Stimulated activated naive B cell treated with anti-CD40 and anti-IgM and Interleukin-4, amounts not matched to agents 10 μg/mL and 1 μg/mL and 100 μg/mL, for 72 hours (primary cell): ENCODE measurements around the gene NFATC2.
"Not testable (repeated sequence)": the region's sequence is repeated elsewhere in the genome, so short reads cannot be mapped to it uniquely, and the experiment has no call there.

ENCODE experiments used
- ATAC-seq, 2 donors: fragments of 150-1000 bp; cut with Tn5 transposase; replicated peaks; 2 replicates each; pipeline ENCODE4 v1.10.0; 2021; ENCODE audit warnings: moderate library complexity in 1 of 2
- DNase-seq: peaks from one replicate; pipeline ENCODE4 v3.0.0; 2021
- H3K27ac Mint-ChIP-seq: one replicate; pipeline ENCODE4 v1.8.0; 2022; ENCODE audit warnings: mild to moderate bottlenecking, mixed read lengths
- H3K27me3 Mint-ChIP-seq, 2 donors: one replicate each; pipeline ENCODE4 v1.8.0; 2022; ENCODE audit warnings: mixed read lengths in 2 of 2
- H3K36me3 Mint-ChIP-seq, 2 donors: one replicate each; pipeline ENCODE4 v1.8.0; 2022; ENCODE audit warnings: mixed read lengths in 2 of 2, mild to moderate bottlenecking in 1 of 2
- H3K4me1 Mint-ChIP-seq, 2 donors: one replicate each; pipeline ENCODE4 v1.8.0; 2022; ENCODE audit warnings: mixed read lengths in 2 of 2, mild to moderate bottlenecking in 1 of 2
- H3K4me3 Mint-ChIP-seq, 2 donors: one replicate each; pipeline ENCODE4 v1.8.0; 2022; ENCODE audit warnings: mild to moderate bottlenecking in 2 of 2, mixed read lengths in 2 of 2, moderate library complexity in 1 of 2
- H3K9me3 Mint-ChIP-seq, 2 donors: one replicate each; pipeline ENCODE4 v1.8.0; 2022; ENCODE audit warnings: mixed read lengths in 2 of 2, mild to moderate bottlenecking in 1 of 2

NFATC2 gene

DNA sequence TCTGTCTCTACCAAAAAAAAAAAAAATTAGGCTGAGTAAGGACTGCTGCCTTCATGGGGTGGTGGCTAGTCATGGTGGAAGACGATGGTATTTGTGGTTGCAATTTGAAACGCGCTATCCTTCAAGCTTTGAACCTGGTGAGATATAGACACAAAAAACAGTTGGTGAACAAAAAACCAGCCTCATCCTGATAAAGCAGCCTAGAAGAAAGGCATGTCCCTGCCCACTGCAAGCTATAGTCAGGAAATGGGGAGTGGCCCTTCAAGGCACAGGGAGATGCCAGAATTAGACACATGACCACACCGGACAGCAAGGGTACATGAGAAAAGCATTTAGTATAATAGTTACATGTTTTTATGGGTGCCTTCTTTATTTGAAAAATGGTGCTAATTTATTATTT is 193.6 kb downstream of the NFATC2 start:
- no peak for DNase-seq
- no peak for ATAC-seq
- peaks cover 14 to 24% of the 10 kb centered on the region in 2 donors for H3K27me3 Mint-ChIP-seq
- H3K9me3 Mint-ChIP-seq = peaks cover under 1 to 5% of the 10 kb centered on the region in 2 donors
- H3K36me3 Mint-ChIP-seq = peaks cover 0 to 2% of the 10 kb centered on the region in 2 donors
- no peak overlapping the region for H3K27ac Mint-ChIP-seq
- H3K4me3 Mint-ChIP-seq = no peak overlapping the region
- H3K4me1 Mint-ChIP-seq = peaks cover 0 to 6% of the 10 kb centered on the region in 2 donors

DNA sequence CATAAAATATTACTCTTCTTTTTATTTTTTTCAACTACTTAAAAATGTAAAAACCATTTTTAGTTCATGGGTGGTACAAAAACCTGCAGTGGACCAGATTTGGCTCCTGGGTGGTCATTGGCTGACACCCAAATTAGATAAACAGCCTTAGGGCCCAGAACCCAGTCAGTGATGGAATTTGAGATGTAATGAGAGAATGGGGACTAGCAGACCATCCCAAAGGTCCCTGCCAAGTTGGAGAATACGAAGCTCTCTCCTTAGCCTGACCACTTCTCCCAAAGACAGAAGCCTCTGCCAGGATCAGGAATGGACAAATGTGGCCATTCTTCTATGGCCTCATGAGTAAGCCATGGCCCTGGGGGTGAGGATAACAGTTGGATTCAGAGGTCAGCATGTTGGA is 194.7 kb downstream of the NFATC2 start:
- Mint-ChIP-seq H3K4me3 (no peak overlapping the region), H3K27ac (no peak overlapping the region), H3K9me3 (peaks cover 5 to 13% of the 10 kb centered on the region in 2 donors), H3K27me3 (peaks cover 23 to 35% of the 10 kb centered on the region in 2 donors), H3K4me1 (peaks cover 0 to 6% of the 10 kb centered on the region in 2 donors), H3K36me3 (peaks cover 3 to 9% of the 10 kb centered on the region in 2 donors)
- DNase-seq (no peak), ATAC-seq (no peak)

DNA sequence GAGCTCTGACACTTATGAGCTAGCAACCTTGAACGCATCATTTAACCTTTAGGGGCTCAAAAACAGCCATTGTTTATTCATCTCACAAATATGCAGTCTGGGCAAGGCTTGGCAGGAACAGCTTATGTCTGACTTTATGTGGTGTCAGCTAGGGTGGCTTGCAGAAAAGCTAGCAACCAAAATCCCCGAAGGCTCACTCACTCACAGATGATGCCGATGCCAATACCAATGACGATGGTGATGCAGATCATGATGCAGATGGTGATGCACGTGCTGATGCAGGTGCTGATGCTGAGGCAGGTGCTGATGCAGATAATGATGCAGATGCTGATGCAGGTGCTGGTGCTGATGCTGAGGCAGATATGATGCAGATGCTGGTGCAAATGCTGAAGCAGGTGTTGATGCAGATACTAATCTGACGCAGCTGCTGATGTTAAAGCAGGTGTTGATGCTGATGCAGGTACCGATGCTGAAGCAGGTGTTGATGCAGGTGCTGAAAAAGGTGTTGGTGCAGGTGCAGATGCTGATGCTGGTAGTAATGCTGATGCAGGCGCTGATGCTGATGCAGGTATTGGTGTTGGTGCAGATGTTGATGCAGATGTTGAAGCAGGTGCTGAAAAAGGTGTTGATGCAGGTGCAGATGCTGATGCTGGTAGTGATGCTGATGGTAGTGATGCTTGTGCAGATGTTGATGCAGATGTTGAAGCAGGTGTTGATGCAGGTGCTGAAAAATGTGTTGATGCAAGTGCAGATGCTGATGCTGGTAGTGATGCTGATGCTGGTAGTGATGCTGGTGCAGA is 195.6 kb downstream of the NFATC2 start:
- no peak for DNase-seq
- peaks cover 3 to 9% of the 10 kb centered on the region in 2 donors for H3K36me3 Mint-ChIP-seq
- H3K4me3 Mint-ChIP-seq = no peak overlapping the region
- ATAC-seq = peak; percentile 14 to 36
- no peak overlapping the region for H3K27ac Mint-ChIP-seq
- peaks cover 23 to 31% of the 10 kb centered on the region in 2 donors for H3K27me3 Mint-ChIP-seq
- peaks cover 0 to 6% of the 10 kb centered on the region in 2 donors for H3K4me1 Mint-ChIP-seq
- peaks cover 5 to 13% of the 10 kb centered on the region in 2 donors for H3K9me3 Mint-ChIP-seq

DNA sequence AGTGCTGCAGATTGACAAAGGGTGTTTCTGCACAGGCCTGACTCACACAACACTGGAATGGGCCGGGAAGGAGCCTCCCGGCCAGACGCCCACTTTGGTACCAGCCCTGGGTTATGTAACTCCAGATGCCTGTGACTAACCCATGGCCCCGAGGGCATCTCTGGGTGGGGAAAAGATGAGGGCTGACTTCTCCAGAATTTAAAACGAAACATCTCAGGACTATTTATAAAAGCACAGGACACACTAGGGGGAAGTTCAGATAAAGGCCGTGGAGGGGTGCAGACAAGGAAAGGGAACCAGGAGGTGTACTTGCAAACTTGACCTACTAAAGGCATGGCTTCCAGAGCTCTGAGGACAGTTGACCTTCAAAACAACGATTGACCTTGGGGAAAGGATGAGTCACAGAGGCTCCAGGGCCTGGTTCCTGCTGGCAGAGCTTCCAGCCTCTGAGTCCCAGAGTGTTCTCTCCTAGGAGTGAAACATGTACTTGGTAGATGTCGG is 196.9 kb downstream of the NFATC2 start:
- Mint-ChIP-seq H3K4me1 (peaks cover 3 to 6% of the 10 kb centered on the region in 2 donors), H3K27ac (no peak overlapping the region), H3K4me3 (no peak overlapping the region), H3K9me3 (peaks cover 5 to 13% of the 10 kb centered on the region in 2 donors), H3K27me3 (peaks cover 29 to 33% of the 10 kb centered on the region in 2 donors), H3K36me3 (peaks cover 3 to 9% of the 10 kb centered on the region in 2 donors)
- ATAC-seq = peak; percentile 36 to 47
- DNase-seq = no peak

DNA sequence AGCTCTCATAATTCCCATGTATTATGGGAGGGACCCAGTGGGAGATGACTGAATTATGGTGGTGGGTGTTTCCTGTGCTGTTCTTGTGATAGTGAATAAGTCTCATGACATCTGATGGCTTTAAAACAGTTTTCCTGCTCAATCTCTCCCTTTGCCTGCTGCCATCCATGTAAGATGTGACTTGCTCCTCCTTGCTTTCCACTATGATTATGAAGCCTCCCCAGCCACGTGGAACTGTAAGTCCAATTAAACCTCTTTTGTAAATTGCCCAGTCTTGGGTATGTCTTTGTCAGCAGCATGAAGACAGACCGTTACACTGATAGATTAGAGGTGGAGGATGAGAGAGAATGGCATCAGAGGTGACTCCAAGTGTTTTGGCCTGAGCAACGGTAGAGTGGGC is 198.7 kb downstream of the NFATC2 start:
- H3K36me3 Mint-ChIP-seq, H3K4me1 Mint-ChIP-seq, H3K4me3 Mint-ChIP-seq, ATAC-seq, DNase-seq, H3K27ac Mint-ChIP-seq: not testable (repeated sequence)
- Mint-ChIP-seq H3K9me3 (peaks cover 5 to 13% of the 10 kb centered on the region in 2 donors), H3K27me3 (peaks cover 29 to 36% of the 10 kb centered on the region in 2 donors)

DNA sequence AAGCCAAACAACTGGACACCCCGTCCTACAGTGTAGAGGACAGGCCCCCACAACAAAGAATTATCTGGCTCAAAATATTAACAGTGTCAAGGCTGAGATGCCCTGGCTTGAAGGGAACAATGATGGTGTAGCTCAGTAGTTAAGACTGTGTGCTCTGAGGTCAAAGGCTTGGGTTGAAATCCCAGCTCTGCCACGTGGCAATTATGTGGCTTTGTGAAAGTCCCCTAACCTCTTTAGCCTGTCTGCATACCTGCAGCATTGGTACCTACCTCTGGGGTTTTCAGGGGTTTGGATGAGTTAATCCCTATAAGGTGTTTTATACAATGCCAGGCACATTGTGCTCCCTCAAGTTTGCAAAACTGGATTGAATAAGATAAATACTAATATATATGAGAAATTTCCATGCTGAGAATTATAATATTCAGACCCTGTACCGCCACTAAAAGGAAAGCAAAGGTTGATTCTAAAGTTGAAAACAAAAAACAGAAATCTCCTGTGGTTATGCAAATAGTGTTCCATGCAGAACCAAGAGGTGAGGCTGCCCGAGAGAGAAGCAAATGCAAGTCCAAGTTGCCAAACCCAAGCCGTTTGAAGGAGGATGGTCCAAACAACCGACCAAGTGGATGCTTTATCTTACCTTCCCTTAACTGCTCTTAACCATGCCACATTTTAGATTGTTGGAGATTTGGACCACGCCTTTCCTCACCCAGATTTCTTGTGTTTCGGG is 199.8 kb downstream of the NFATC2 start:
- H3K4me1 Mint-ChIP-seq = peaks cover 3 to 6% of the 10 kb centered on the region in 2 donors
- no peak overlapping the region for H3K27ac Mint-ChIP-seq
- peaks cover 5 to 13% of the 10 kb centered on the region in 2 donors for H3K9me3 Mint-ChIP-seq
- peaks cover 3 to 9% of the 10 kb centered on the region in 2 donors for H3K36me3 Mint-ChIP-seq
- DNase-seq (no peak), ATAC-seq (no peak)
- H3K27me3 Mint-ChIP-seq = peaks cover 29 to 38% of the 10 kb centered on the region in 2 donors
- H3K4me3 Mint-ChIP-seq = no peak overlapping the region

DNA sequence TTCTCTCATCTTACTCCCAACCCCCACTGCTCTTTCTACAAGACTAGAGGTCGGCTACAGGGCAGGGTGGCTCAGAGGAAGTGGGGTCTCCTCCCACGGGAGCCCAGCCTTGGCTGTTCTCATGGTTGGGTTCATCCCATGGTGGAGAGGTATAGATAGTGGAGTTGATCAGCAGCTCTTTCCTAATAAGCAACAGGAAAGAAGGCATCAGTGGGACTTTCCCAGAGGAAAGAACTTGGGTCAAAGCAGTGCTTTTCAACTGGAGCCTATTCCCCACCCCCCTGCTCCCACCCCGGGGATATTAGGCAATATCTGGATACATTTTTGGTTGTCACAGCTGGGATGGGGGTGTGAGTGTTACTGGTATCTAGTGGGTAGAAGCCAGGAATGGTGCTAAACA is 200.9 kb downstream of the NFATC2 start:
- no peak overlapping the region for H3K4me3 Mint-ChIP-seq
- peaks cover 3 to 9% of the 10 kb centered on the region in 2 donors for H3K36me3 Mint-ChIP-seq
- H3K9me3 Mint-ChIP-seq = peaks cover 7 to 13% of the 10 kb centered on the region in 2 donors
- peaks cover 3 to 6% of the 10 kb centered on the region in 2 donors for H3K4me1 Mint-ChIP-seq
- ATAC-seq (no peak), DNase-seq (no peak)
- H3K27ac Mint-ChIP-seq = no peak overlapping the region
- H3K27me3 Mint-ChIP-seq = peaks cover 34 to 38% of the 10 kb centered on the region in 2 donors

DNA sequence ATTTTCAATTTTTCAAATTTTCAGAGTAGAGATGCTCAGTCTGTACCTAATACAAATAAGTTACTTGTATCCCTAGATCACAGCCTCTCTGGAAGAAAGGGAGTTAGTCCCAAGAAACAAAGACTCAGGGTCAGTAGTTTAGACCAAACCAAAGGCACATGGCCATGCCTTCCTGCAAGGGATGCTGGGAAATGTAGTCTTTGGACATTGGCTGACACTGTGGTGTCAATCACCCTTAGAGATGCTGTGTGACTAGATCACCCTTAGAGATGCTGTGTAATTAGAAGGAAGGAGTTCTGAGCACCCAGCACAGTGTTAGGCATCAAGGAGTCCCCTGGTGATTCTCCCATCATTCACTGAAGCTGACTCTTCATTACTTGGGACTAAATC is 202.1 kb downstream of the NFATC2 start:
- ATAC-seq = peak; percentile 34 to 66
- no peak overlapping the region for H3K27ac Mint-ChIP-seq
- peaks cover 34 to 35% of the 10 kb centered on the region in 2 donors for H3K27me3 Mint-ChIP-seq
- H3K4me3 Mint-ChIP-seq = no peak overlapping the region
- peaks cover 3 to 9% of the 10 kb centered on the region in 2 donors for H3K36me3 Mint-ChIP-seq
- H3K9me3 Mint-ChIP-seq = peaks cover 7 to 13% of the 10 kb centered on the region in 2 donors
- DNase-seq = no peak
- peaks cover 1 to 3% of the 10 kb centered on the region in 2 donors for H3K4me1 Mint-ChIP-seq

DNA sequence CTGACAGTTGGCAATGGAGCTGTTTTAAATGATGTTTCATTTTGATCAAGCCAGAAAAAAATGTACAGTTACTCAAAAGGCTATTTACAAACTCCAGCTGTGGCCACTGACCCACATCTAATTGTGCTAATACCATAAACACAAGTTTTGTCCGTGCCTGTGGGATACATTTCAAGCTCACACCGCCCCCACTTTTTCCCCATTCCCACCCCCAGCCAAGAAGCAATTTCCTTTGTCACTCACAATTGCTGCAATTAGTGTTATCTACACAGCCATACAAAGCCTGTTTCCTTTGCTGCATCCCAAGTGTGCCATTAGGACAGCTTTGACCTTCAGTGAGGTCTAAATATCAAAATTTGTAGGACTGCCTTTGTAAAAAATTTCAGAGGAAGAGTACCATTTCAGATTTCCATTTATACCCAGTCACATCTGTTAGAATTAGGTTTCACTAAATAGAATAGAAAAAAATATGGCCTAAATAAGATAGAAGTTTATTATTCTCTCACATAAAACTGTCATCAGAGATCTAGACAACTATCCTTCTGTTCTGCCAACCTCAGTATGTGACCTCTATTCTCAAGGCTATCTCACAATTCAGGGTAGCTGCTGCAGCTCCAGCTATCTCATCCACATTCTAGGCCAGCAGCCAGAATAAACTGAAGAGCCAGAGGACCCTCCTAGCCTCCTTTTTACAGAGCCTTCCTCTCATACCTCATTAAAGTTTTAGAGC is 202.6 kb downstream of the NFATC2 start:
- Mint-ChIP-seq H3K36me3 (peaks cover 3 to 9% of the 10 kb centered on the region in 2 donors), H3K4me3 (no peak overlapping the region), H3K27ac (no peak overlapping the region), H3K4me1 (peaks cover 0 to 3% of the 10 kb centered on the region in 2 donors), H3K27me3 (peaks cover 30 to 32% of the 10 kb centered on the region in 2 donors), H3K9me3 (peaks cover 7 to 13% of the 10 kb centered on the region in 2 donors)
- DNase-seq (no peak), ATAC-seq (no peak)

DNA sequence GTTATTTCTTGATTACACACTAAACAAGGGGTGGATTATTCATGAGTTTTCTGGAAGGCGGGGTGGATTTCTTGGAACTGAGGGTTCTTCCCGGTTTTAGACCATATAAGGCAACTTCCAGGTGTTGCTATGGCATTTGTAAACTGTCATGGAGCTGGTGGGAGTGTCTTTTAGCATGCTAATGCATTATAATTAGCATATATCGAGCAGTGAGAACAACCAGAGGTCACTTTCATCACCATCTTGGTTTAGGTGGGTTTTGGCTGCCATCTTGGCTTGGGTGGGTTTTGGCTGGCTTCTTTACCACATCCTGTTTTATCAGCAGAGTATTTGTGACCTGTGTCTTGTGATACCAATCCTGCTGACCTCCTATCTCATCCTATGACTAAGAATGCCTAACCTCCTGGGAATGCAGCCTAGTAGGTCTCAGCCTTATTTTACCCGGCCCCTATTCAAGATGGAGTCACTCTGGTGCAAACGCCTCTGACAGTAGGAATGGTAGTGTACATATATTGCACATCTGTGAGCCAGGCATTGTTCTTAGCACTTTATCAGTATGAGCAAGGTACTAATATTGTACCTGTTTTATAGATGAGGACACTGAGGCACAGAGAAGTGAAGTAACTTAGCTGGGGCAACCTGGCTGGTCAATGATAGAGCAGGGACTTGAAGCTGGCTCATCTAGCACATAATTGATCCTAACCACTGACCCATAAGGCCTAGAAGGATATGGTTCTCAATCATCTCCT is 203.7 kb downstream of the NFATC2 start:
- peaks cover 6 to 9% of the 10 kb centered on the region in 2 donors for H3K9me3 Mint-ChIP-seq
- ATAC-seq (no peak), DNase-seq (no peak)
- H3K36me3 Mint-ChIP-seq = peaks cover 3 to 7% of the 10 kb centered on the region in 2 donors
- H3K4me3 Mint-ChIP-seq = no peak overlapping the region
- peaks cover 0 to 3% of the 10 kb centered on the region in 2 donors for H3K4me1 Mint-ChIP-seq
- peaks cover 28 to 30% of the 10 kb centered on the region in 2 donors for H3K27me3 Mint-ChIP-seq
- no peak overlapping the region for H3K27ac Mint-ChIP-seq

DNA sequence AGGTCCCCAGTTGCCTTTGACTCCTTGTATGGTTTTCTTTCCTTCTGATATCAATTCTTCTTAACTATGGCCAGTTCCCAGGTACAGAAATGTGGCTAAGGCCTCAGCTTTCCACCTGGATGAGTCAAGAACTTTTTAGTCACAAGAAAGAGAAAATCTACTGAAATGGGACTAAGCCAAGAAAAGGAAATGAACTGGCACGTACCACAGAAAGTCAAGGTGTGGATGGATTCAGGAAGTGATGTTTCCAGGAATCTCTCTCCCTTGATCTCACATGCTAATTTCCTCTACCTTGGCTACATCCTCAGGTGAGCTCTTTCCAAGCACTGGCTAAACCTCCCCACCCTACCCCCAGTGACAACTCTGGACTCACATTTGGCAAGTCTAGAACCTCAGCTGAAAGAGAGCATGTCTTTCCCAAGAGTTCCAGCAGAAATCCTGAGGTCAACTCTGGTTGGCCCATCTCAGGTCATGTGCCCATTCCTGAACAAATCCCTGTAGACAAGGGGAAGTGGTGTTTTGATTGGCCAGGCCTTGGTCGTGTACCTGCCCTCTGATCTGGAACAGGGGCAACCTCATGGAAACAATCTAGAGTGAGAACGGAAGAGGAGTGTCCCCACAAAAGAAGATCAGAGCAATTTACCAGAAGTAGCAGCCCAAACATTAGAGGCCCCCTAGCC is 205.3 kb downstream of the NFATC2 start:
- no peaks in the 10 kb centered on the region for H3K36me3 Mint-ChIP-seq
- no peak for ATAC-seq
- no peak overlapping the region for H3K27ac Mint-ChIP-seq
- peaks cover 0 to 3% of the 10 kb centered on the region in 2 donors for H3K4me1 Mint-ChIP-seq
- H3K9me3 Mint-ChIP-seq = peaks cover 0 to 2% of the 10 kb centered on the region in 2 donors
- no peak for DNase-seq
- H3K4me3 Mint-ChIP-seq = no peak overlapping the region
- peaks cover 22 to 24% of the 10 kb centered on the region in 2 donors for H3K27me3 Mint-ChIP-seq
